GM23338 (cell line): Measurements from ENCODE around the gene ADAM10. TPM values are rescaled to one million over a fixed set of nuclear protein-coding genes. Genes with fewer than 3 reads are reported as not detected.

Source experiments
- ATAC-seq: fragments of 200-7000 bp; cut with Tn5 transposase; 3 replicates; pipeline ENCODE4 v1.9.1; 2020
- DNase-seq: peaks from one replicate; pipeline ENCODE4 v3.0.0-alpha.2; 2015; ENCODE audit warnings: low spot score
- H2AFZ ChIP-seq: fragments of 200-600 bp; sonication (generic); 2 replicates; pipeline ENCODE4 v1.8.0; 2016; ENCODE audit warnings: antibody characterized with exemption, mild to moderate bottlenecking, moderate library complexity
- H3F3A ChIP-seq: fragments of 200-600 bp; sonication (generic); replicated peaks from 2 replicates; pipeline ENCODE4 v1.8.0; 2017; ENCODE audit warnings: antibody characterized with exemption, mixed run types, low read depth
- H3K27ac ChIP-seq: fragments of 200-600 bp; sonication (generic); 2 replicates; pipeline ENCODE4 v1.6.1; 2016; ENCODE audit warnings: low read depth
- H3K27me3 ChIP-seq: fragments of 200-600 bp; sonication (generic); 2 replicates; pipeline ENCODE4 v1.8.0; 2016; ENCODE audit warnings: mild to moderate bottlenecking, mixed run types, moderate library complexity; ENCODE audit not compliant: insufficient read depth
- H3K36me3 ChIP-seq: fragments of 200-600 bp; sonication (generic); 2 replicates; pipeline ENCODE4 v1.8.0; 2016; ENCODE audit warnings: mild to moderate bottlenecking; ENCODE audit not compliant: insufficient read depth
- H3K4me1 ChIP-seq: fragments of 200-600 bp; sonication (generic); 2 replicates; pipeline ENCODE4 v1.8.0; 2016; ENCODE audit warnings: mild to moderate bottlenecking, moderate library complexity; ENCODE audit not compliant: insufficient read depth
- H3K4me2 ChIP-seq: fragments of 200-600 bp; sonication (generic); 2 replicates; pipeline ENCODE4 v1.7.1; 2017; ENCODE audit warnings: mixed run types
- H3K4me3 ChIP-seq: fragments of 200-600 bp; sonication (generic); 2 replicates; pipeline ENCODE4 v1.6.1; 2016; ENCODE audit warnings: mixed run types
- H3K79me2 ChIP-seq: fragments of 200-600 bp; sonication (generic); replicated peaks from 2 replicates; pipeline ENCODE4 v1.8.0; 2017; ENCODE audit warnings: mild to moderate bottlenecking; ENCODE audit not compliant: insufficient read depth
- H3K9me2 ChIP-seq: fragments of 200-600 bp; sonication (generic); 2 replicates; pipeline ENCODE4 v1.8.0; 2017; ENCODE audit not compliant: insufficient read depth
- H4K20me1 ChIP-seq: fragments of 200-600 bp; sonication (generic); replicated peaks from 2 replicates; pipeline ENCODE4 v1.8.0; 2017; ENCODE audit warnings: mild to moderate bottlenecking; ENCODE audit not compliant: insufficient read depth
- H3K27ac Mint-ChIP-seq: 2 replicates; pipeline ENCODE4 v1.8.0; 2020; ENCODE audit warnings: inconsistent platforms, mild to moderate bottlenecking, moderate library complexity, mixed read lengths
- H3K27me3 Mint-ChIP-seq: 3 replicates; pipeline ENCODE4 v1.8.0; 2022; ENCODE audit warnings: low read depth, mild to moderate bottlenecking, moderate library complexity, mixed read lengths, inconsistent platforms; ENCODE audit not compliant: insufficient read depth, poor library complexity
- H3K36me3 Mint-ChIP-seq: 3 replicates; pipeline ENCODE4 v1.8.0; 2021; ENCODE audit warnings: low read depth, mild to moderate bottlenecking, inconsistent platforms, moderate library complexity, mixed read lengths
- H3K4me1 Mint-ChIP-seq: 3 replicates; pipeline ENCODE4 v1.8.0; 2020; ENCODE audit warnings: mild to moderate bottlenecking, inconsistent platforms, mixed read lengths
- H3K4me3 Mint-ChIP-seq: 3 replicates; pipeline ENCODE4 v1.8.0; 2021; ENCODE audit warnings: moderate library complexity, mild to moderate bottlenecking, inconsistent platforms, mixed read lengths
- H3K9me3 Mint-ChIP-seq: 3 replicates; pipeline ENCODE4 v1.8.0; 2020; ENCODE audit warnings: moderate library complexity, mild to moderate bottlenecking, inconsistent platforms, mixed read lengths
- CREB1 ChIP-seq: fragments of 250-450 bp; sonication (Bioruptor Pico); IDR thresholded peaks from 2 replicates; pipeline ENCODE4 v1.5.0; 2020; ENCODE audit warnings: low read depth, mild to moderate bottlenecking, moderate library complexity
- CTCF ChIP-seq, 2 experiments: fragments of 200-600 bp in 1 of 2; sonication (generic) in 1 of 2; conservative IDR thresholded peaks; 2 replicates each; pipeline versions ENCODE4 v1.5.1 to v1.6.1; 2016 to 2017; ENCODE audit warnings: antibody characterized with exemption in 2 of 2, low read depth in 2 of 2, mild to moderate bottlenecking in 2 of 2, moderate library complexity in 1 of 2
- EZH2 ChIP-seq: fragments of 200-600 bp; sonication (generic); IDR thresholded peaks from one replicate; pipeline ENCODE4 v1.8.0; 2017; ENCODE audit warnings: antibody characterized with exemption, mild to moderate bottlenecking, low read depth; ENCODE audit not compliant: unreplicated experiment
- EZH2phosphoT487 ChIP-seq: fragments of 200-600 bp; sonication (generic); IDR thresholded peaks from one replicate; pipeline ENCODE4 v1.8.1; 2018; ENCODE audit warnings: antibody characterized with exemption; ENCODE audit not compliant: unreplicated experiment
- JUNB ChIP-seq: IDR thresholded peaks from one replicate; pipeline ENCODE4 v1.6.1; 2016; ENCODE audit warnings: antibody characterized with exemption; ENCODE audit not compliant: unreplicated experiment
- NANOG ChIP-seq: IDR thresholded peaks from 2 replicates; pipeline ENCODE4 v1.6.1; 2016; ENCODE audit warnings: antibody characterized with exemption, borderline replicate concordance
- POLR2AphosphoS5 ChIP-seq: IDR thresholded peaks from 2 replicates; pipeline ENCODE4 v1.6.1; 2016; ENCODE audit warnings: antibody characterized with exemption, low read depth
- ZNF114 ChIP-seq: fragments of 250-450 bp; sonication (Bioruptor Pico); IDR thresholded peaks from 2 replicates; pipeline ENCODE4 v1.5.0; 2020; ENCODE audit warnings: mild to moderate bottlenecking, moderate library complexity
- ZNF331 ChIP-seq: fragments of 250-450 bp; sonication (Bioruptor Pico); IDR thresholded peaks from 2 replicates; pipeline ENCODE4 v1.5.0; 2020; ENCODE audit warnings: low read depth, mild to moderate bottlenecking, moderate library complexity
- polyA plus RNA-seq: library from polyadenylated mRNA; unstranded; fragments of >200 nt; fragmentation: Nextera tagmentation; extraction: Ambion mirVana; gene quantifications from 2 replicates; pipeline ENCODE4 v1.2.1, GENCODE V29; 2016
- total RNA-seq: library from RNA; depleted of rRNA; stranded (reverse); fragments of >200 nt; shearing (Covaris generic); gene quantifications from 2 replicates; pipeline ENCODE4 v1.2.3, GENCODE V29; 2014
- TF ChIP-seq, protein P1 (sequence below): IDR thresholded peaks from 2 replicates; pipeline ENCODE4 v1.6.1; 2016; ENCODE audit warnings: antibody characterized with exemption

ADAM10 gene
- total and polyA plus RNA-seq, 2 experiments from 2014 or later = 25.0 to 114 TPM

GRCh38 chr15:58684751-58685150 is 64.8 kb downstream of the ADAM10 start:
- no peaks in the 10 kb centered on the region for H3K36me3 ChIP-seq
- TF ChIP-seq EZH2phosphoT487 (no peak), CTCF (conservative IDR thresholded peaks at IDR 0.05; ENCODE audit: low read depth in 2 of 2) (no peak), ZNF331 (no peak), JUNB (no peak), POLR2AphosphoS5 (no peak), NANOG (no peak), CREB1 (CRISPR knock-in tag) (no peak)
- no peaks in the 10 kb centered on the region for H3K9me2 ChIP-seq
- Mint-ChIP-seq H3K4me3 (no peak overlapping the region), H3K9me3 (no peaks in the 10 kb centered on the region), H3K4me1 (peaks cover 14% of the 10 kb centered on the region), H3K36me3 (no peaks in the 10 kb centered on the region), H3K27me3 (no peaks in the 10 kb centered on the region), H3K27ac (no peak overlapping the region)
- H3K79me2 ChIP-seq = peaks cover 89% of the 10 kb centered on the region
- H2AFZ ChIP-seq = no peak overlapping the region
- peaks cover 11% of the 10 kb centered on the region; the same call in 1 of the 2 replicates for H4K20me1 ChIP-seq
- H3K4me1 ChIP-seq = no peaks in the 10 kb centered on the region
- H3K27ac ChIP-seq = no peak overlapping the region
- H3K4me3 ChIP-seq = no peak overlapping the region
- DNase-seq = no peak
- no peak overlapping the region for H3K4me2 ChIP-seq
- no peaks in the 10 kb centered on the region for H3F3A ChIP-seq
- no peaks in the 10 kb centered on the region for H3K27me3 ChIP-seq
- ATAC-seq = no peak

- no peak for TF ChIP-seq ZNF114 (CRISPR knock-in tag)
- TF ChIP-seq EZH2 = no peak
- TF ChIP-seq NANOG = no peak
- no peak for TF ChIP-seq CTCF (conservative IDR thresholded peaks at IDR 0.05; ENCODE audit: low read depth in 2 of 2)
- TF ChIP-seq, protein P1, sequence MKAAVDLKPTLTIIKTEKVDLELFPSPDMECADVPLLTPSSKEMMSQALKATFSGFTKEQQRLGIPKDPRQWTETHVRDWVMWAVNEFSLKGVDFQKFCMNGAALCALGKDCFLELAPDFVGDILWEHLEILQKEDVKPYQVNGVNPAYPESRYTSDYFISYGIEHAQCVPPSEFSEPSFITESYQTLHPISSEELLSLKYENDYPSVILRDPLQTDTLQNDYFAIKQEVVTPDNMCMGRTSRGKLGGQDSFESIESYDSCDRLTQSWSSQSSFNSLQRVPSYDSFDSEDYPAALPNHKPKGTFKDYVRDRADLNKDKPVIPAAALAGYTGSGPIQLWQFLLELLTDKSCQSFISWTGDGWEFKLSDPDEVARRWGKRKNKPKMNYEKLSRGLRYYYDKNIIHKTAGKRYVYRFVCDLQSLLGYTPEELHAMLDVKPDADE = no peak
- H3K27me3 Mint-ChIP-seq = no peaks in the 10 kb centered on the region
- Histone ChIP-seq H2AFZ (no peak overlapping the region), H3K9me2 (no peaks in the 10 kb centered on the region), H3K79me2 (peaks cover 83% of the 10 kb centered on the region), H3K4me3 (no peak overlapping the region), H3K4me2 (no peak overlapping the region), H3K27ac (no peak overlapping the region), H3K36me3 (no peaks in the 10 kb centered on the region), H3F3A (no peaks in the 10 kb centered on the region), H4K20me1 (peaks cover 11% of the 10 kb centered on the region; the same call in 1 of the 2 replicates), H3K4me1 (no peaks in the 10 kb centered on the region), H3K27me3 (no peaks in the 10 kb centered on the region)
- no peaks in the 10 kb centered on the region for H3K36me3 Mint-ChIP-seq
- no peak overlapping the region for H3K27ac Mint-ChIP-seq
- DNase-seq (no peak), ATAC-seq (no peak)
- no peaks in the 10 kb centered on the region for H3K9me3 Mint-ChIP-seq
- no peak overlapping the region for H3K4me3 Mint-ChIP-seq
- H3K4me1 Mint-ChIP-seq = peaks cover 14% of the 10 kb centered on the region
These were observed 65.3 kb downstream of the ADAM10 start for GRCh38 chr15:58684036-58684710.
